Vagina (tissue), 2 donors: ENCODE results near the gene KMT2C.

Experiments used
- POLR2A ChIP-seq, 2 donors: fragments of 450-650 bp; IDR thresholded peaks; one replicate each; pipeline ENCODE4 v1.6.1; 2017; ENCODE audit warnings: antibody characterized with exemption in 2 of 2, mild to moderate bottlenecking in 2 of 2, moderate library complexity in 2 of 2
- POLR2AphosphoS5 ChIP-seq, 2 donors: sonication (generic); formaldehyde crosslinking; IDR thresholded peaks; one replicate each; pipeline ENCODE4 v1.9.0; 2017; ENCODE audit warnings: antibody characterized with exemption in 2 of 2, mild to moderate bottlenecking in 2 of 2, low read depth in 1 of 2; ENCODE audit not compliant: insufficient read depth in 1 of 2
- TF ChIP-seq, protein P1 (sequence below), 3 experiments: fragments of 450-650 bp in 2 of 3; fragments of 200-600 bp in 1 of 3; sonication (generic) in 1 of 3; IDR thresholded peaks; one replicate each; pipeline ENCODE4 v1.5.1; 2017 to 2019; ENCODE audit warnings: antibody characterized with exemption in 3 of 3, mild to moderate bottlenecking in 2 of 3, moderate library complexity in 2 of 3

GRCh38 chr7:152313217-152313616 lies 122.6 kb downstream of the KMT2C start:
- TF ChIP-seq, protein P1, sequence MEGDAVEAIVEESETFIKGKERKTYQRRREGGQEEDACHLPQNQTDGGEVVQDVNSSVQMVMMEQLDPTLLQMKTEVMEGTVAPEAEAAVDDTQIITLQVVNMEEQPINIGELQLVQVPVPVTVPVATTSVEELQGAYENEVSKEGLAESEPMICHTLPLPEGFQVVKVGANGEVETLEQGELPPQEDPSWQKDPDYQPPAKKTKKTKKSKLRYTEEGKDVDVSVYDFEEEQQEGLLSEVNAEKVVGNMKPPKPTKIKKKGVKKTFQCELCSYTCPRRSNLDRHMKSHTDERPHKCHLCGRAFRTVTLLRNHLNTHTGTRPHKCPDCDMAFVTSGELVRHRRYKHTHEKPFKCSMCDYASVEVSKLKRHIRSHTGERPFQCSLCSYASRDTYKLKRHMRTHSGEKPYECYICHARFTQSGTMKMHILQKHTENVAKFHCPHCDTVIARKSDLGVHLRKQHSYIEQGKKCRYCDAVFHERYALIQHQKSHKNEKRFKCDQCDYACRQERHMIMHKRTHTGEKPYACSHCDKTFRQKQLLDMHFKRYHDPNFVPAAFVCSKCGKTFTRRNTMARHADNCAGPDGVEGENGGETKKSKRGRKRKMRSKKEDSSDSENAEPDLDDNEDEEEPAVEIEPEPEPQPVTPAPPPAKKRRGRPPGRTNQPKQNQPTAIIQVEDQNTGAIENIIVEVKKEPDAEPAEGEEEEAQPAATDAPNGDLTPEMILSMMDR (IDR thresholded peaks at IDR 0.05): no peak
- TF ChIP-seq POLR2AphosphoS5 (IDR thresholded peaks at IDR 0.05; ENCODE audit: insufficient read depth in 1 of 2, low read depth in 1 of 2) (no peak), POLR2A (IDR thresholded peaks at IDR 0.05) (no peak)
